ENCODE data around the gene AP2B1. TPM values are rescaled to one million over a fixed set of nuclear protein-coding genes. Genes with fewer than 3 reads are reported as not detected.

AP2B1 gene
- total RNA-seq, 4 donors from 2014 or later, result 32.2 to 102 (median 60.1) TPM

DNA sequence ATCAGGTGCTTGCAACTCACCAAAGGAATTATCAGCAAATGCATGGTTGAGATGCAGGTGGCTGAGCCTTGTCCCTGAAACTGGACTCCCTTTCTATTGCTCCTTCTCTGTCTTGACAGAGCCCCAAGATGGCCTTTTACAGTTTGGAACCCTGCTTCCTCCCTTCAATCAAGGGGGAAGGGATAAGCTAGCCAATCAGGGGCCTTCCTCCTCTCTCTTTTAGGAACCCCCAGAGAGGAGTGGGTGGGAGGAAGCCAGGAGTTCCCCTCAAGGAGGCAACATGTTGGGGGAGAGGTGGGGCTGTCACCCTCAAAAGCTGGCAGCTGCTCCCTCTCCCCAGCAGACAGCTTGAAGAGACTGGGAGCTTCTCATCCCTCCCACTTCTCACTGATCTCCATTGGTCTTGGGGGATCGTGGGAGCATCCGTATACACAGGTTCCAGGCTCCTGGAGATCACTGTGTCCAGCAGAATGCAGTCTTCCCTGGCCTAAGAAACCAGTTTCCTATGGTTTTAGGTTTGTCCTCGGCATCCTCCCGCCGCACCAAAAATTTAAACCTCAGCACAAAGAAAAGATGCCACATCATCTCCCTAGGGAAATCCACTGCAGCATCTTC is 151.5 kb downstream of the AP2B1 start:
- Histone ChIP-seq H3K4me1 (peaks cover 0 to 7% (median 5%) of the 10 kb centered on the region in 4 donors), H3K27me3 (peaks cover 38% of the 10 kb centered on the region), H3K9me3 (no peaks in the 10 kb centered on the region), H3K36me3 (no peaks in the 10 kb centered on the region), H3K4me3 (no peak overlapping the region), H3K27ac (no peak overlapping the region)
- intact Hi-C loops (cut with DNase I; ENCODE audit: low total_unique reads) (no loop called here), in situ Hi-C loops (cut with MboI; ENCODE audit: low pct_ligation_motif_present in 1 of 4, low pct_unique_long_range_greater_than_20kb in 1 of 4, low sequenced_read_pairs in 3 of 4) (loop anchor here (25.0 kb wide), 3 partner anchors 126 to 601 kb away; partner anchors contain the start of genes NLE1 (in 1 of the 4) and UNC45B (in 1 of the 4))
- TF ChIP-seq POLR2A (IDR thresholded peaks at IDR 0.05) (no peak), CTCF (IDR thresholded peaks at IDR 0.05) (no peak), POLR2AphosphoS5 (IDR thresholded peaks at IDR 0.05) (no peak), EP300 (IDR thresholded peaks at IDR 0.05; ENCODE audit: low read depth) (no peak)
- DNase-seq, result no peak
- 86 to 87% methylated on average over 3 to 5 of the region's 5 CpGs for WGBS, 2 donors (ENCODE audit: low coverage in 1 of 2)

DNA sequence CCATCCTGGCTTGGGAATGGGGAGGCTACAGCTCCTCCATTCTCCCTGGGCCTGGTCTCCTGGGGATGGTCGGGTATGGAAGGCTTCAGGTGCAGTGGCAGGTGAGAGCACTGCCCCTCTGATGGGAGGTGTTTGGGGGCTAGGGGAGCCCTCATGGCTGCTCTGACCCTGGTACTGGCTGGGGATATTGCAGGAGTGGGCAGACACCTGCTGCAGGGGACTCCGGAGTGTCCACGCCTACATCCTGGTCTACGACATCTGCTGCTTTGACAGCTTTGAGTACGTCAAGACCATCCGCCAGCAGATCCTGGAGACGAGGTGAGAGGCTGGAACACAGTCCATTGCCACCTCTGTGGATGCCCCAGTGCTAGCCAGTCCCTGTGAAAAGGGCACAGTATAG is 153.1 kb downstream of the AP2B1 start:
- in situ Hi-C loops (cut with MboI; ENCODE audit: low pct_ligation_motif_present in 1 of 4, low pct_unique_long_range_greater_than_20kb in 1 of 4, low sequenced_read_pairs in 3 of 4), result loop anchor here (10.0 to 25.0 kb wide), 4 partner anchors 128 to 603 kb away; partner anchors contain the start of genes NLE1 (in 1 of the 4) and UNC45B (in 1 of the 4)

GRCh38 chr17:35740997-35741931 is 154.1 kb downstream of the AP2B1 start:
- Histone ChIP-seq H3K36me3 (no peaks in the 10 kb centered on the region), H3K27ac (no peak overlapping the region), H3K4me3 (peak overlapping the region in 1 of 4 donors; percentile 19), H3K27me3 (peaks cover 43% of the 10 kb centered on the region), H3K4me1 (peaks cover 0 to 7% (median 5%) of the 10 kb centered on the region in 4 donors), H3K9me3 (no peaks in the 10 kb centered on the region)
- in situ Hi-C loops (cut with MboI; ENCODE audit: low pct_ligation_motif_present in 1 of 4, low pct_unique_long_range_greater_than_20kb in 1 of 4, low sequenced_read_pairs in 3 of 4) (loop anchor here (10.0 to 25.0 kb wide), 4 partner anchors 129 to 604 kb away; partner anchors contain the start of genes NLE1 (in 1 of the 4) and UNC45B (in 1 of the 4)), intact Hi-C loops (cut with DNase I; ENCODE audit: low total_unique reads) (loop anchor here (10.0 kb wide), 2 partner anchors 46 to 126 kb away; no protein-coding TSS in a partner anchor)
- DNase-seq, result no peak
- 33% methylated on average over 3 to 55 of the region's 73 CpGs for WGBS, 2 donors (ENCODE audit: low coverage in 1 of 2)
- no peak for TF ChIP-seq POLR2A (IDR thresholded peaks at IDR 0.05)
- TF ChIP-seq EP300 (IDR thresholded peaks at IDR 0.05; ENCODE audit: low read depth), result no peak
- no peak for TF ChIP-seq POLR2AphosphoS5 (IDR thresholded peaks at IDR 0.05)
- no peak for TF ChIP-seq CTCF (IDR thresholded peaks at IDR 0.05)

More for the DNA sequence above, 153.1 kb downstream of the AP2B1 start:
- intact Hi-C loops (cut with DNase I; ENCODE audit: low total_unique reads), result loop anchor here (10.0 kb wide), 2 partner anchors 45 to 125 kb away; no protein-coding TSS in a partner anchor
- peaks cover 43% of the 10 kb centered on the region for H3K27me3 ChIP-seq
- 81% methylated on average over 7 of the region's 7 CpGs; no CpG with 5 or more reads in 1 of the 2 donors for WGBS, 2 donors (ENCODE audit: low coverage in 1 of 2)
- no peaks in the 10 kb centered on the region for H3K9me3 ChIP-seq
- no peaks in the 10 kb centered on the region for H3K36me3 ChIP-seq
- peaks cover 0 to 7% (median 5%) of the 10 kb centered on the region in 4 donors for H3K4me1 ChIP-seq
- H3K4me3 ChIP-seq, result no peak overlapping the region
- no peak overlapping the region for H3K27ac ChIP-seq
- DNase-seq, result no peak
- TF ChIP-seq CTCF (IDR thresholded peaks at IDR 0.05), result no peak
- TF ChIP-seq POLR2AphosphoS5 (IDR thresholded peaks at IDR 0.05), result no peak
- TF ChIP-seq POLR2A (IDR thresholded peaks at IDR 0.05), result no peak
- TF ChIP-seq EP300 (IDR thresholded peaks at IDR 0.05; ENCODE audit: low read depth), result no peak

Data from transverse colon (tissue), 4 donors.